Measurements from ENCODE around the gene CCDC88A.

CCDC88A gene

GRCh38 chr2:55247025-55247424 is 172.6 kb downstream of the CCDC88A start:
- ChIA-PET POLR2A (no interaction called here), CTCF (interaction anchor here (0.6 to 0.7 kb wide), 2 partner anchors 11 to 880 kb away, joined by 5 to 6 read pairs; no protein-coding TSS in a partner anchor)
- H3K27ac ChIP-seq (ENCODE audit: extremely low read depth, low read depth, low read length), result no peak overlapping the region
- H3K4me3 ChIP-seq (ENCODE audit: low read depth, low read length), result no peak overlapping the region
- H3K9me3 ChIP-seq (ENCODE audit: control insufficient read depth, insufficient read depth, low read depth, low read length), result no peaks in the 10 kb centered on the region
- TF ChIP-seq ZBTB48 (tag by site-specific recombination; IDR thresholded peaks at IDR 0.05) (no peak), BCL11B (tag by site-specific recombination; IDR thresholded peaks at IDR 0.05; ENCODE audit: low read depth) (no peak), ZXDB (tag by site-specific recombination; IDR thresholded peaks at IDR 0.05) (peak; percentile 39; the same call in 1 of the 2 replicates), ZNF596 (tag by site-specific recombination; IDR thresholded peaks at IDR 0.05) (no peak), ZNF558 (tag by site-specific recombination; IDR thresholded peaks at IDR 0.05) (no peak)
- peaks cover 71% of the 10 kb centered on the region in 2 experiments for H3K36me3 ChIP-seq (ENCODE audit: control insufficient read depth in 2 of 2, insufficient read depth in 1 of 2, low read length in 2 of 2)
- H3K4me1 ChIP-seq (ENCODE audit: control insufficient read depth, insufficient read depth, low read length), result no peaks in the 10 kb centered on the region

- TF ChIP-seq ZNF248 (tag by site-specific recombination; IDR thresholded peaks at IDR 0.05) (no peak), ZNF426 (tag by site-specific recombination; IDR thresholded peaks at IDR 0.05) (no peak), ZNF311 (tag by site-specific recombination; IDR thresholded peaks at IDR 0.05; ENCODE audit: borderline replicate concordance) (no peak), ZNF138 (tag by site-specific recombination; IDR thresholded peaks at IDR 0.05; ENCODE audit: borderline replicate concordance) (no peak), ZNF626 (tag by site-specific recombination; IDR thresholded peaks at IDR 0.05) (no peak), ZNF133 (tag by site-specific recombination; IDR thresholded peaks at IDR 0.05) (no peak), BCL11B (tag by site-specific recombination; IDR thresholded peaks at IDR 0.05; ENCODE audit: low read depth) (no peak), ZNF18 (tag by site-specific recombination; IDR thresholded peaks at IDR 0.05) (no peak), ZNF707 (tag by site-specific recombination; IDR thresholded peaks at IDR 0.05) (no peak), KLF1 (tag by site-specific recombination; IDR thresholded peaks at IDR 0.05) (no peak), YY2 (tag by site-specific recombination; IDR thresholded peaks at IDR 0.05) (no peak), PRDM4 (tag by site-specific recombination; IDR thresholded peaks at IDR 0.05) (no peak), ZNF596 (tag by site-specific recombination; IDR thresholded peaks at IDR 0.05) (no peak), OVOL3 (tag by site-specific recombination; IDR thresholded peaks at IDR 0.05) (no peak), ZBTB17 (tag by site-specific recombination; IDR thresholded peaks at IDR 0.05) (no peak), BCL6B (tag by site-specific recombination; IDR thresholded peaks at IDR 0.05) (no peak), ZNF664 (tag by site-specific recombination; IDR thresholded peaks at IDR 0.05) (no peak), ZNF660 (tag by site-specific recombination; IDR thresholded peaks at IDR 0.05) (no peak), SP3 (tag by site-specific recombination; IDR thresholded peaks at IDR 0.05) (no peak), REST (tag by site-specific recombination; IDR thresholded peaks at IDR 0.05) (no peak)
- CTCF ChIA-PET, result no interaction called here
- H3K4me3 ChIP-seq (ENCODE audit: low read depth, low read length), result no peak overlapping the region
- H3K9me3 ChIP-seq (ENCODE audit: control insufficient read depth, insufficient read depth, low read depth, low read length), result no peaks in the 10 kb centered on the region
- peaks cover 67% of the 10 kb centered on the region in 2 experiments for H3K36me3 ChIP-seq (ENCODE audit: control insufficient read depth in 2 of 2, insufficient read depth in 1 of 2, low read length in 2 of 2)
- no peak overlapping the region for H3K27ac ChIP-seq (ENCODE audit: extremely low read depth, low read depth, low read length)
- H3K4me1 ChIP-seq (ENCODE audit: control insufficient read depth, insufficient read depth, low read length), result no peaks in the 10 kb centered on the region
- POLR2A ChIA-PET, result no interaction called here
Observed at GRCh38 chr2:55245411-55245810, 174.2 kb downstream of the CCDC88A start.

Measured in HEK293 (cell line).